ENCODE results near the gene ACAT2.

Gene ACAT2

DNA sequence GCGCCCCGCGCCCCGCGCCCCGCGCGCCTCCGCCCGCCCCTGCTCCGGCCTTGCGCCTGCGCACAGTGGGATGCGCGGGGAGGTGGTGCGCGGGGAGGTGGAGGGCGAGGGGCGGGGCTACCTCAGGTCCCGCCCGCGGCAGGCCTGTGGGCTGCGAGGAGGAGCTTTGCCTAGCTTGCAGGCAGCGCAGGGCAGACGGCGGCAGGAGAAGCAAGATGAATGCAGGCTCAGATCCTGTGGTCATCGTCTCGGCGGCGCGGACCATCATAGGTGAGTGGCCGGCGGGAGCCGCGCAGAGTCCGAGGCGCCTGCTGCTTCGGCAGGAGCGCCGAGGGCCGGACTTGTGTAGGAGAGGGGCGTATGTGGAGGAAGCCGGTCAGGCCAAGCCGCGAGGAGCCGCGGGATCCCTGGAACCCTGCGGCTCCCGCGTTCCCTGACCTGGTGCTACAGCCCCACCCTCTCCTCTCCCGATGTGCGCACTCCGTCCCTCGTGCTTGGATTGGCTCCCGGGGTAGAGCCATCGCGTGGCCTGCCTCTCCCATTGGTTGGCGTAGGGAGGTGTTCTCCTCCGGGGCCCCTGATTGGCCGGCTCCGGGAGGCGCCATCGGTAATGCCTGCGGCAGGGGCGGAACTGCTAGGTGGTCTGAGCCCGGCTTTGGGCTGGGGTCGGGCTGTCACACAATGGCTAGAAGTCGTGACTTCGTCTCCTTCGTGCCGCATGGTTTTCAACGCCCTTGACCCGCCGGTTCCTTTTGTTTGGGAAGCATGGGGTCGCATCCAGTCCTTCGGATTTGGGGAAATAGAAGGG lies at the start of gene ACAT2 (continued):
- TF ChIP-seq, protein P1, sequence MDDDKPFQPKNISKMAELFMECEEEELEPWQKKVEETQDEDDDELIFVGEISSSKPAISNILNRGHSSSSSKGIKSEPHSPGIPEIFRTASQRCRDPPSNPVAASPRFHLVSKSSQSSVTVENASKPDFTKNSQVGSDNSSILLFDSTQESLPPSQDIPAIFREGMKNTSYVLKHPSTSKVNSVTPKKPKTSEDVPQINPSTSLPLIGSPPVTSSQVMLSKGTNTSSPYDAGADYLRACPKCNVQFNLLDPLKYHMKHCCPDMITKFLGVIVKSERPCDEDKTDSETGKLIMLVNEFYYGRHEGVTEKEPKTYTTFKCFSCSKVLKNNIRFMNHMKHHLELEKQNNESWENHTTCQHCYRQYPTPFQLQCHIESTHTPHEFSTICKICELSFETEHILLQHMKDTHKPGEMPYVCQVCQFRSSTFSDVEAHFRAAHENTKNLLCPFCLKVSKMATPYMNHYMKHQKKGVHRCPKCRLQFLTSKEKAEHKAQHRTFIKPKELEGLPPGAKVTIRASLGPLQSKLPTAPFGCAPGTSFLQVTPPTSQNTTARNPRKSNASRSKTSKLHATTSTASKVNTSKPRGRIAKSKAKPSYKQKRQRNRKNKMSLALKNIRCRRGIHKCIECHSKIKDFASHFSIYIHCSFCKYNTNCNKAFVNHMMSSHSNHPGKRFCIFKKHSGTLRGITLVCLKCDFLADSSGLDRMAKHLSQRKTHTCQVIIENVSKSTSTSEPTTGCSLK (tag by site-specific recombination; IDR thresholded peaks at IDR 0.05), result no peak
- TF ChIP-seq, protein P2, sequence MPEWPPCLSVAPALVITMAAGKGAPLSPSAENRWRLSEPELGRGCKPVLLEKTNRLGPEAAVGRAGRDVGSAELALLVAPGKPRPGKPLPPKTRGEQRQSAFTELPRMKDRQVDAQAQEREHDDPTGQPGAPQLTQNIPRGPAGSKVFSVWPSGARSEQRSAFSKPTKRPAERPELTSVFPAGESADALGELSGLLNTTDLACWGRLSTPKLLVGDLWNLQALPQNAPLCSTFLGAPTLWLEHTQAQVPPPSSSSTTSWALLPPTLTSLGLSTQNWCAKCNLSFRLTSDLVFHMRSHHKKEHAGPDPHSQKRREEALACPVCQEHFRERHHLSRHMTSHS (tag by site-specific recombination; IDR thresholded peaks at IDR 0.05), result no peak
- TF ChIP-seq ZNF501 (tag by site-specific recombination; IDR thresholded peaks at IDR 0.05) (peak; percentile 99), ZBTB20 (tag by site-specific recombination; IDR thresholded peaks at IDR 0.05) (peak; percentile 77; the same call in 1 of the 2 replicates), ZNF221 (tag by site-specific recombination; IDR thresholded peaks at IDR 0.05; ENCODE audit: borderline replicate concordance) (no peak), ZNF157 (tag by site-specific recombination; IDR thresholded peaks at IDR 0.05) (no peak), ZNF76 (tag by site-specific recombination; IDR thresholded peaks at IDR 0.05; ENCODE audit: borderline replicate concordance, low read depth) (peak; percentile 80; the same call in 1 of the 2 replicates), MYNN (tag by site-specific recombination; IDR thresholded peaks at IDR 0.05; ENCODE audit: borderline replicate concordance) (0 out of 2 replicates have a peak, but pooled peaks have one; percentile 13), ZNF292 (tag by site-specific recombination; IDR thresholded peaks at IDR 0.05; ENCODE audit: borderline replicate concordance, low read depth) (no peak), ZNF660 (tag by site-specific recombination; IDR thresholded peaks at IDR 0.05) (no peak), ZNF423 (tag by site-specific recombination; IDR thresholded peaks at IDR 0.05) (no peak), KLF10 (tag by site-specific recombination; IDR thresholded peaks at IDR 0.05) (peak; percentile 95), GLIS2 (tag by site-specific recombination; IDR thresholded peaks at IDR 0.05) (peak; percentile 88), IKZF3 (tag by site-specific recombination; IDR thresholded peaks at IDR 0.05) (peak; percentile 85), ZNF223 (tag by site-specific recombination; IDR thresholded peaks at IDR 0.05) (no peak), ZFHX2 (tag by site-specific recombination; conservative IDR thresholded peaks at IDR 0.05) (peak; percentile 41; the same call in 1 of the 2 replicates), ZNF140 (tag by site-specific recombination; IDR thresholded peaks at IDR 0.05) (peak; percentile 23; the same call in 1 of the 2 replicates), FEZF1 (tag by site-specific recombination; IDR thresholded peaks at IDR 0.05) (no peak), ZNF621 (tag by site-specific recombination; IDR thresholded peaks at IDR 0.05) (no peak)
- TF ChIP-seq, protein P3, sequence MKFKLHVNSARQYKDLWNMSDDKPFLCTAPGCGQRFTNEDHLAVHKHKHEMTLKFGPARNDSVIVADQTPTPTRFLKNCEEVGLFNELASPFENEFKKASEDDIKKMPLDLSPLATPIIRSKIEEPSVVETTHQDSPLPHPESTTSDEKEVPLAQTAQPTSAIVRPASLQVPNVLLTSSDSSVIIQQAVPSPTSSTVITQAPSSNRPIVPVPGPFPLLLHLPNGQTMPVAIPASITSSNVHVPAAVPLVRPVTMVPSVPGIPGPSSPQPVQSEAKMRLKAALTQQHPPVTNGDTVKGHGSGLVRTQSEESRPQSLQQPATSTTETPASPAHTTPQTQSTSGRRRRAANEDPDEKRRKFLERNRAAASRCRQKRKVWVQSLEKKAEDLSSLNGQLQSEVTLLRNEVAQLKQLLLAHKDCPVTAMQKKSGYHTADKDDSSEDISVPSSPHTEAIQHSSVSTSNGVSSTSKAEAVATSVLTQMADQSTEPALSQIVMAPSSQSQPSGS (tag by site-specific recombination; IDR thresholded peaks at IDR 0.05; ENCODE audit: low read depth), result no peak
- TF ChIP-seq, protein P4, sequence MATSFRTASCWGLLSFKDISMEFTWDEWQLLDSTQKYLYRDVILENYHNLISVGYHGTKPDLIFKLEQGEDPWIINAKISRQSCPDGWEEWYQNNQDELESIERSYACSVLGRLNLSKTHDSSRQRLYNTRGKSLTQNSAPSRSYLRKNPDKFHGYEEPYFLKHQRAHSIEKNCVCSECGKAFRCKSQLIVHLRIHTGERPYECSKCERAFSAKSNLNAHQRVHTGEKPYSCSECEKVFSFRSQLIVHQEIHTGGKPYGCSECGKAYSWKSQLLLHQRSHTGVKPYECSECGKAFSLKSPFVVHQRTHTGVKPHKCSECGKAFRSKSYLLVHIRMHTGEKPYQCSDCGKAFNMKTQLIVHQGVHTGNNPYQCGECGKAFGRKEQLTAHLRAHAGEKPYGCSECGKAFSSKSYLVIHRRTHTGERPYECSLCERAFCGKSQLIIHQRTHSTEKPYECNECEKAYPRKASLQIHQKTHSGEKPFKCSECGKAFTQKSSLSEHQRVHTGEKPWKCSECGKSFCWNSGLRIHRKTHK (tag by site-specific recombination; IDR thresholded peaks at IDR 0.05), result no peak
- TF ChIP-seq, protein P5, sequence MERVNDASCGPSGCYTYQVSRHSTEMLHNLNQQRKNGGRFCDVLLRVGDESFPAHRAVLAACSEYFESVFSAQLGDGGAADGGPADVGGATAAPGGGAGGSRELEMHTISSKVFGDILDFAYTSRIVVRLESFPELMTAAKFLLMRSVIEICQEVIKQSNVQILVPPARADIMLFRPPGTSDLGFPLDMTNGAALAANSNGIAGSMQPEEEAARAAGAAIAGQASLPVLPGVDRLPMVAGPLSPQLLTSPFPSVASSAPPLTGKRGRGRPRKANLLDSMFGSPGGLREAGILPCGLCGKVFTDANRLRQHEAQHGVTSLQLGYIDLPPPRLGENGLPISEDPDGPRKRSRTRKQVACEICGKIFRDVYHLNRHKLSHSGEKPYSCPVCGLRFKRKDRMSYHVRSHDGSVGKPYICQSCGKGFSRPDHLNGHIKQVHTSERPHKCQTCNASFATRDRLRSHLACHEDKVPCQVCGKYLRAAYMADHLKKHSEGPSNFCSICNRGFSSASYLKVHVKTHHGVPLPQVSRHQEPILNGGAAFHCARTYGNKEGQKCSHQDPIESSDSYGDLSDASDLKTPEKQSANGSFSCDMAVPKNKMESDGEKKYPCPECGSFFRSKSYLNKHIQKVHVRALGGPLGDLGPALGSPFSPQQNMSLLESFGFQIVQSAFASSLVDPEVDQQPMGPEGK (tag by site-specific recombination; IDR thresholded peaks at IDR 0.05), result peak; percentile 67
- TF ChIP-seq, protein P6, sequence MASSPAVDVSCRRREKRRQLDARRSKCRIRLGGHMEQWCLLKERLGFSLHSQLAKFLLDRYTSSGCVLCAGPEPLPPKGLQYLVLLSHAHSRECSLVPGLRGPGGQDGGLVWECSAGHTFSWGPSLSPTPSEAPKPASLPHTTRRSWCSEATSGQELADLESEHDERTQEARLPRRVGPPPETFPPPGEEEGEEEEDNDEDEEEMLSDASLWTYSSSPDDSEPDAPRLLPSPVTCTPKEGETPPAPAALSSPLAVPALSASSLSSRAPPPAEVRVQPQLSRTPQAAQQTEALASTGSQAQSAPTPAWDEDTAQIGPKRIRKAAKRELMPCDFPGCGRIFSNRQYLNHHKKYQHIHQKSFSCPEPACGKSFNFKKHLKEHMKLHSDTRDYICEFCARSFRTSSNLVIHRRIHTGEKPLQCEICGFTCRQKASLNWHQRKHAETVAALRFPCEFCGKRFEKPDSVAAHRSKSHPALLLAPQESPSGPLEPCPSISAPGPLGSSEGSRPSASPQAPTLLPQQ (tag by site-specific recombination; IDR thresholded peaks at IDR 0.05), result peak; percentile 84
- TF ChIP-seq, protein P7, sequence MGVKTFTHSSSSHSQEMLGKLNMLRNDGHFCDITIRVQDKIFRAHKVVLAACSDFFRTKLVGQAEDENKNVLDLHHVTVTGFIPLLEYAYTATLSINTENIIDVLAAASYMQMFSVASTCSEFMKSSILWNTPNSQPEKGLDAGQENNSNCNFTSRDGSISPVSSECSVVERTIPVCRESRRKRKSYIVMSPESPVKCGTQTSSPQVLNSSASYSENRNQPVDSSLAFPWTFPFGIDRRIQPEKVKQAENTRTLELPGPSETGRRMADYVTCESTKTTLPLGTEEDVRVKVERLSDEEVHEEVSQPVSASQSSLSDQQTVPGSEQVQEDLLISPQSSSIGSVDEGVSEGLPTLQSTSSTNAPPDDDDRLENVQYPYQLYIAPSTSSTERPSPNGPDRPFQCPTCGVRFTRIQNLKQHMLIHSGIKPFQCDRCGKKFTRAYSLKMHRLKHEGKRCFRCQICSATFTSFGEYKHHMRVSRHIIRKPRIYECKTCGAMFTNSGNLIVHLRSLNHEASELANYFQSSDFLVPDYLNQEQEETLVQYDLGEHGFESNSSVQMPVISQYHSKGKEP (tag by site-specific recombination; IDR thresholded peaks at IDR 0.05), result no peak
- TF ChIP-seq, protein P8, sequence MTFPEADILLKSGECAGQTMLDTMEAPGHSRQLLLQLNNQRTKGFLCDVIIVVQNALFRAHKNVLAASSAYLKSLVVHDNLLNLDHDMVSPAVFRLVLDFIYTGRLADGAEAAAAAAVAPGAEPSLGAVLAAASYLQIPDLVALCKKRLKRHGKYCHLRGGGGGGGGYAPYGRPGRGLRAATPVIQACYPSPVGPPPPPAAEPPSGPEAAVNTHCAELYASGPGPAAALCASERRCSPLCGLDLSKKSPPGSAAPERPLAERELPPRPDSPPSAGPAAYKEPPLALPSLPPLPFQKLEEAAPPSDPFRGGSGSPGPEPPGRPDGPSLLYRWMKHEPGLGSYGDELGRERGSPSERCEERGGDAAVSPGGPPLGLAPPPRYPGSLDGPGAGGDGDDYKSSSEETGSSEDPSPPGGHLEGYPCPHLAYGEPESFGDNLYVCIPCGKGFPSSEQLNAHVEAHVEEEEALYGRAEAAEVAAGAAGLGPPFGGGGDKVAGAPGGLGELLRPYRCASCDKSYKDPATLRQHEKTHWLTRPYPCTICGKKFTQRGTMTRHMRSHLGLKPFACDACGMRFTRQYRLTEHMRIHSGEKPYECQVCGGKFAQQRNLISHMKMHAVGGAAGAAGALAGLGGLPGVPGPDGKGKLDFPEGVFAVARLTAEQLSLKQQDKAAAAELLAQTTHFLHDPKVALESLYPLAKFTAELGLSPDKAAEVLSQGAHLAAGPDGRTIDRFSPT (tag by site-specific recombination; IDR thresholded peaks at IDR 0.05), result peak; percentile 79
